ENCODE results near the gene ZNF365. TPM values are rescaled to one million over a fixed set of nuclear protein-coding genes. Genes with fewer than 3 reads are reported as not detected.
"Not testable (repeated sequence)": the region's sequence is repeated elsewhere in the genome, so short reads cannot be mapped to it uniquely, and the experiment has no call there.

ZNF365 gene
- total RNA-seq, 1 donor, result 7.2 TPM

DNA sequence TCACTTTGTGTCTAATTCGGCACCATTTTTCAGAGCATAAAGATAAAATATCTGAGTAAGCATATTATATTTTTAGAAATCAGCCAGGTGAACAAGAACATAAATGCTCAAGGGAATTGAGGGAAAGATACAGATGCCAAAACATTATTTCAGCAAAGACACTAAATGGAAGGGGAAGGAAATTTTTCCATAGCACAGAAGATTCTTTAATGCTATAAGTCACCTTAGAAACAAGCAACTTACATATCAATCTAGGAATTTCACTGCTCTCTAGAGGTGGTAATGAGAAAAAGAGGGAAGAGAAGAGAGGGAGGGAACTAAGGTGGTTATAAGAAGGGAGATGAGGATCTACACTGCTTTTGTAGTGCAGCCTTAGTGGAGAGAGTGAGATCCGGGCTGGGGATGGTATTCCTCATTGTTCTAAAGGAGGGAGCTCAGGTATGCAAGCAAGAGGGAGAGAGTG is 20.4 kb downstream of the ZNF365 start:
- H3K4me3 ChIP-seq (ENCODE audit: low read depth, low read length), result no peak overlapping the region
- TF ChIP-seq, protein P1, sequence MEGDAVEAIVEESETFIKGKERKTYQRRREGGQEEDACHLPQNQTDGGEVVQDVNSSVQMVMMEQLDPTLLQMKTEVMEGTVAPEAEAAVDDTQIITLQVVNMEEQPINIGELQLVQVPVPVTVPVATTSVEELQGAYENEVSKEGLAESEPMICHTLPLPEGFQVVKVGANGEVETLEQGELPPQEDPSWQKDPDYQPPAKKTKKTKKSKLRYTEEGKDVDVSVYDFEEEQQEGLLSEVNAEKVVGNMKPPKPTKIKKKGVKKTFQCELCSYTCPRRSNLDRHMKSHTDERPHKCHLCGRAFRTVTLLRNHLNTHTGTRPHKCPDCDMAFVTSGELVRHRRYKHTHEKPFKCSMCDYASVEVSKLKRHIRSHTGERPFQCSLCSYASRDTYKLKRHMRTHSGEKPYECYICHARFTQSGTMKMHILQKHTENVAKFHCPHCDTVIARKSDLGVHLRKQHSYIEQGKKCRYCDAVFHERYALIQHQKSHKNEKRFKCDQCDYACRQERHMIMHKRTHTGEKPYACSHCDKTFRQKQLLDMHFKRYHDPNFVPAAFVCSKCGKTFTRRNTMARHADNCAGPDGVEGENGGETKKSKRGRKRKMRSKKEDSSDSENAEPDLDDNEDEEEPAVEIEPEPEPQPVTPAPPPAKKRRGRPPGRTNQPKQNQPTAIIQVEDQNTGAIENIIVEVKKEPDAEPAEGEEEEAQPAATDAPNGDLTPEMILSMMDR (IDR thresholded peaks at IDR 0.05; ENCODE audit: insufficient read depth, low read length), result no peak
- DNase-seq (ENCODE audit: low read depth), result no peak

GRCh38 chr10:62395892-62396291 is 21.7 kb downstream of the ZNF365 start:
- no peak overlapping the region for H3K4me3 ChIP-seq (ENCODE audit: low read depth, low read length)
- DNase-seq (ENCODE audit: low read depth), result no peak
- TF ChIP-seq, protein P1 (IDR thresholded peaks at IDR 0.05; ENCODE audit: insufficient read depth, low read length), result no peak

GRCh38 chr10:62396864-62397263 is 22.7 kb downstream of the ZNF365 start:
- TF ChIP-seq, protein P1 (IDR thresholded peaks at IDR 0.05; ENCODE audit: insufficient read depth, low read length), result no peak
- no peak overlapping the region for H3K4me3 ChIP-seq (ENCODE audit: low read depth, low read length)
- no peak for DNase-seq (ENCODE audit: low read depth)

- DNase-seq (ENCODE audit: low read depth), result peak; percentile 54
- no peak overlapping the region for H3K4me3 ChIP-seq (ENCODE audit: low read depth, low read length)
- TF ChIP-seq, protein P1 (IDR thresholded peaks at IDR 0.05; ENCODE audit: insufficient read depth, low read length), result no peak
Measured at GRCh38 chr10:62399211-62399610, 25.0 kb downstream of the ZNF365 start.

GRCh38 chr10:62402508-62402907 is 28.3 kb downstream of the ZNF365 start:
- no peak overlapping the region for H3K4me3 ChIP-seq (ENCODE audit: low read depth, low read length)
- TF ChIP-seq, protein P1 (IDR thresholded peaks at IDR 0.05; ENCODE audit: insufficient read depth, low read length), result no peak
- no peak for DNase-seq (ENCODE audit: low read depth)

GRCh38 chr10:62410528-62410927 is 36.4 kb downstream of the ZNF365 start:
- DNase-seq (ENCODE audit: low read depth); H3K4me3 ChIP-seq (ENCODE audit: low read depth, low read length): not testable (repeated sequence)

DNA sequence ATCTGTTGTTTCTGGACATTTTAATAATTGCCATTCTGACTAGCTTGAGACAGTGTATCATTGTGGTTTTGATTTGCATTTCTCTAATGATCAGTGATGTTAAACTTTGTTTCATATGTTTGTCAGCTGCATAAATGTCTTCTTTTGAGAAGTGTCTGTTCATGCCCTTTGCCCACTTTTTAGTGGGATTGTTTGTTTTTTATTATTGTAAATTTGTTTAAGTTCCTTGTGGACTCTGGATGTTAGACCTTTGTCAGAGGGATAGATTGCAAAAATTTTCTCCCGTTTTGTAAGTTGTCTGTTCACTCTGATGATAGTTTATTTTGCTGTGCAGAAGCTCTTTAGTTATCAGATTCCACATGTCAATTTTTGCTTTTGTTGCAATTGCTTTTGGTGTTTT is 36.8 kb downstream of the ZNF365 start:
- H3K4me3 ChIP-seq (ENCODE audit: low read depth, low read length); DNase-seq (ENCODE audit: low read depth): not testable (repeated sequence)

GRCh38 chr10:62413048-62413447 is 38.9 kb downstream of the ZNF365 start:
- no peak for DNase-seq (ENCODE audit: low read depth)
- TF ChIP-seq, protein P1 (IDR thresholded peaks at IDR 0.05; ENCODE audit: insufficient read depth, low read length), result no peak
- no peak overlapping the region for H3K4me3 ChIP-seq (ENCODE audit: low read depth, low read length)
